Mesenchymal stem cell (in vitro differentiated cells and primary cell): ENCODE measurements around the gene ANKRD62.

Source experiments
- DNase-seq: peaks from one replicate; pipeline ENCODE4 v3.0.0-alpha.2; 2013
- H2AFZ ChIP-seq: one replicate; pipeline ENCODE4 v1.6.1; 2013; ENCODE audit warnings: low read depth, mild to moderate bottlenecking, control low read depth, inconsistent platforms, low read length, moderate library complexity
- H2AK5ac ChIP-seq: 2 replicates; pipeline ENCODE4 v1.6.1; 2013; ENCODE audit warnings: low read length, moderate library complexity, mild to moderate bottlenecking, inconsistent platforms; ENCODE audit not compliant: severe bottlenecking
- H2BK120ac ChIP-seq: one replicate; pipeline ENCODE4 v1.6.1; 2013; ENCODE audit warnings: low read depth, mild to moderate bottlenecking, inconsistent platforms, low read length, moderate library complexity
- H2BK12ac ChIP-seq, 2 experiments: one replicate each; pipeline ENCODE4 v1.6.1; 2013; ENCODE audit warnings: inconsistent platforms in 2 of 2, low read length in 2 of 2, mild to moderate bottlenecking in 2 of 2, moderate library complexity in 2 of 2, control low read depth in 1 of 2
- H2BK15ac ChIP-seq: one replicate; pipeline ENCODE4 v1.6.1; 2013; ENCODE audit warnings: mild to moderate bottlenecking, low read depth, inconsistent platforms; ENCODE audit not compliant: poor library complexity, severe bottlenecking
- H2BK5ac ChIP-seq: 2 replicates; pipeline ENCODE4 v1.6.1; 2013; ENCODE audit warnings: low read depth, mild to moderate bottlenecking, low read length, control low read depth, inconsistent platforms; ENCODE audit not compliant: poor library complexity, severe bottlenecking
- H3K14ac ChIP-seq, 2 experiments: one replicate each; pipeline ENCODE4 v1.6.1; 2013; ENCODE audit warnings: inconsistent platforms in 2 of 2, low read length in 2 of 2, control low read depth in 1 of 2, mild to moderate bottlenecking in 1 of 2, moderate library complexity in 1 of 2
- H3K18ac ChIP-seq, 2 experiments: one replicate each; pipeline ENCODE4 v1.6.1; 2013; ENCODE audit warnings: inconsistent platforms in 2 of 2, low read length in 2 of 2, control low read depth in 1 of 2, low read depth in 1 of 2, mild to moderate bottlenecking in 1 of 2
- H3K23ac ChIP-seq, 2 experiments: one replicate each; pipeline ENCODE4 v1.6.1; 2013; ENCODE audit warnings: inconsistent platforms in 2 of 2, low read length in 2 of 2, mild to moderate bottlenecking in 2 of 2, moderate library complexity in 2 of 2, control low read depth in 1 of 2
- H3K27ac ChIP-seq: 2 replicates; pipeline ENCODE4 v1.5.1; 2013; ENCODE audit warnings: mild to moderate bottlenecking, moderate library complexity, low read length, control low read depth, inconsistent platforms; ENCODE audit not compliant: poor library complexity, severe bottlenecking
- H3K27me3 ChIP-seq, 2 experiments: 2 replicates each; pipeline versions ENCODE4 v1.6.1 to v1.7.0; 2013; ENCODE audit warnings: low read length in 2 of 2, mild to moderate bottlenecking in 2 of 2, moderate library complexity in 2 of 2, control low read depth in 1 of 2, inconsistent platforms in 1 of 2; ENCODE audit not compliant: control insufficient read depth in 1 of 2, insufficient read depth in 1 of 2
- H3K36me3 ChIP-seq, 2 experiments: 2 replicates each; pipeline versions ENCODE4 v1.6.1 to v1.7.0; 2013; ENCODE audit warnings: low read length in 2 of 2, control low read depth in 1 of 2, inconsistent platforms in 1 of 2, low read depth in 1 of 2, mild to moderate bottlenecking in 1 of 2; ENCODE audit not compliant: insufficient read depth in 2 of 2, control insufficient read depth in 1 of 2
- H3K4ac ChIP-seq, 2 experiments: one replicate each; pipeline ENCODE4 v1.6.1; 2013; ENCODE audit warnings: inconsistent platforms in 2 of 2, low read length in 2 of 2, mild to moderate bottlenecking in 2 of 2, moderate library complexity in 2 of 2, control low read depth in 1 of 2, low read depth in 1 of 2
- H3K4me1 ChIP-seq: 2 replicates; pipeline ENCODE4 v1.6.1; 2013; ENCODE audit warnings: low read depth, low read length, control low read depth; ENCODE audit not compliant: control insufficient read depth, insufficient read depth
- H3K4me2 ChIP-seq: 2 replicates; pipeline ENCODE4 v1.6.1; 2013; ENCODE audit warnings: low read length, mild to moderate bottlenecking, inconsistent platforms; ENCODE audit not compliant: poor library complexity, severe bottlenecking
- H3K4me3 ChIP-seq, 2 experiments: 2 replicates each; pipeline versions ENCODE4 v1.5.1 to v1.7.0; 2013; ENCODE audit warnings: low read length in 2 of 2, mild to moderate bottlenecking in 2 of 2, control low read depth in 1 of 2, low read depth in 1 of 2; ENCODE audit not compliant: insufficient read depth in 1 of 2
- H3K79me1 ChIP-seq: replicated peaks from 2 replicates; pipeline ENCODE4 v1.6.1; 2013; ENCODE audit warnings: mild to moderate bottlenecking, control low read depth, low read length, inconsistent platforms; ENCODE audit not compliant: poor library complexity, severe bottlenecking
- H3K9ac ChIP-seq: 2 replicates; pipeline ENCODE4 v1.7.0; 2013; ENCODE audit warnings: mild to moderate bottlenecking, low read length, moderate library complexity
- H3K9me3 ChIP-seq: 2 replicates; pipeline ENCODE4 v1.7.0; 2013; ENCODE audit warnings: mild to moderate bottlenecking, low read length; ENCODE audit not compliant: control insufficient read depth
- H4K8ac ChIP-seq: one replicate; pipeline ENCODE4 v1.6.1; 2013; ENCODE audit warnings: inconsistent platforms, mild to moderate bottlenecking, low read length, moderate library complexity
- H4K91ac ChIP-seq: one replicate; pipeline ENCODE4 v1.6.1; 2013; ENCODE audit warnings: mild to moderate bottlenecking, low read length, inconsistent platforms
- whole genome bisulfite sequencing: methylation state at CpG from one replicate; pipeline ENCODE4 v1.1.7; 2013; ENCODE audit warnings: mixed read lengths; 5-methylcytosine and 5-hydroxymethylcytosine counted together

Gene ANKRD62

DNA sequence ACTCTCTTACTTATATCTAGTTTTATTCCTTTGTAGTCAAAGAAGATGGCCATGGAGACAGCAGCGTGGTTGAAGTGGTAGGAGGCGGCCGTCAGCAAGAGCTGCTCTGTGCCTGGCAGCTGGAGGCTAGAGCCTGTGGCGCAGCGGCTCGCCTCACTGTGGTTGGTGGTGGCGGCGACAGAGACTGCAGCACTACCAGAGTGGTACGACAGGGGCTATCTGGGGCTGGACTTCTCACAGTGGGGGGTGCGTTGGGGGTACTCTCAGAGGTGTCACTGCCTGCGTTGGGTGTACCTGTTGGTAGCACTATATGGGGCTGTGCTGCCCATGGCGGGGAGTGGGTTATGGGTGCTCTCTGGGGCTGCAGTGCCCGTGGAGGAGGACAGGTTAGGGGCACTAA is 8.5 kb upstream of the ANKRD62 start:
- Histone ChIP-seq H3K18ac (no peak overlapping the region), H2BK15ac (no peak overlapping the region)
- no peak for DNase-seq

DNA sequence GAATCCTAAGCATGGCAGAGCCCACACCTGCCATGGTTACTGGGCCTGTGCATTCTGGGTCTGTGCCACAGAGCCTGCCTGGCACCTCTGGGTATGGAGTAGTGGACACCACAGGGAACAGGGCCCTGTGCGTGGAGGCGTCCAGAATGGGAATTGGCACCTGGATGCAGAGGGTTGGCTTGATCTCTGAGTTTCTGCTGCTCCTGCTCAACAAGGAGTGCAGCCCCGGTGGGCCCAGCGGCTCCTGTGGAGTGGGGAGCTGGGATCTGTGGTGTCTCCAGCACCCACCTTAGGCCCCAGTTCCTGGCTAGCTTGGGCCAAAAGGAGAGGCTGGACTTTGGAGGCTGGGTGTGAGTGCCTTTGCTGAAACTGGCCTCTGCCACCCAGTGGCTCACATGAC is 7.9 kb upstream of the ANKRD62 start:
- Histone ChIP-seq H3K4me1 (no peaks in the 10 kb centered on the region), H2BK5ac (no peak overlapping the region), H3K4ac (no peak overlapping the region), H3K23ac (no peak overlapping the region), H3K9me3 (no peaks in the 10 kb centered on the region), H2BK15ac (no peak overlapping the region), H4K91ac (no peak overlapping the region), H3K27ac (no peak overlapping the region), H3K18ac (no peak overlapping the region), H3K27me3 (no peaks in the 10 kb centered on the region), H3K4me3 (no peak overlapping the region), H2AK5ac (no peak overlapping the region), H2BK120ac (no peak overlapping the region), H2BK12ac (no peak overlapping the region), H2AFZ (no peak overlapping the region), H3K4me2 (no peak overlapping the region), H4K8ac (no peak overlapping the region), H3K79me1 (no peaks in the 10 kb centered on the region), H3K14ac (no peak overlapping the region), H3K36me3 (no peaks in the 10 kb centered on the region), H3K9ac (no peak overlapping the region)
- 100% methylated on average over 4 of the region's 4 CpGs for WGBS
- DNase-seq = no peak

More for the DNA sequence above, 8.5 kb upstream of the ANKRD62 start:
- Histone ChIP-seq H3K27ac (no peak overlapping the region), H2BK12ac (no peak overlapping the region), H3K36me3 (no peaks in the 10 kb centered on the region), H3K79me1 (no peaks in the 10 kb centered on the region), H3K4me2 (no peak overlapping the region), H4K91ac (no peak overlapping the region), H3K9ac (no peak overlapping the region), H3K23ac (no peak overlapping the region), H3K14ac (no peak overlapping the region), H3K4me1 (no peaks in the 10 kb centered on the region), H2AK5ac (no peak overlapping the region), H2BK5ac (no peak overlapping the region), H3K9me3 (no peaks in the 10 kb centered on the region), H2AFZ (no peak overlapping the region), H2BK120ac (no peak overlapping the region), H3K4ac (no peak overlapping the region), H4K8ac (no peak overlapping the region), H3K4me3 (no peak overlapping the region), H3K27me3 (no peaks in the 10 kb centered on the region)
- 83% methylated on average over 12 of the region's 13 CpGs for WGBS

DNA sequence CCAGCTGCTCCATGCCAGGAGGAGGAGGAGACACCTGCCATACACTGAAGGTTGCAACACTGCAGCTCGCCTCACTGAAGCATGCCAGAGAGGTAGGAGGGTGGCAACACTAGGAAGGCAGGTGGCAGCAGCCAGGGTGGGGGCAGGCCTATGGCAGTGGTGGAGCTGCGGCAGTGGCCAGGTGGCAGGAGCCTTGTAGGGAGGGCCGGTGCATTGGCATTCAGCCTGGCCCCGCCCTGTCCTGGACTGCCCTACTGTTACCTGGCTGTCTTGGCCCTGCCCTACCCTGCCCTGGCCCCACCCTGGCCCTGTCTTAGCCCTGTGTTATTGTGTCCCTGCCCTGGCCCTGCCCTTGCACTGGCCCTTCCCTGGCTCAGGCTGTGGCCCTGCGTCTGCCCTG is 7.4 kb upstream of the ANKRD62 start:
- Histone ChIP-seq H2BK120ac (no peak overlapping the region), H3K27ac (no peak overlapping the region), H2BK12ac (no peak overlapping the region), H2BK5ac (no peak overlapping the region), H3K79me1 (no peaks in the 10 kb centered on the region), H4K8ac (no peak overlapping the region), H3K14ac (peak overlapping the region in 1 of 2 experiments; percentile 91), H2AK5ac (no peak overlapping the region), H4K91ac (no peak overlapping the region), H3K36me3 (no peaks in the 10 kb centered on the region), H3K23ac (no peak overlapping the region), H3K9me3 (no peaks in the 10 kb centered on the region), H3K4me2 (no peak overlapping the region), H3K18ac (no peak overlapping the region), H3K4me3 (no peak overlapping the region), H3K4ac (no peak overlapping the region), H3K4me1 (no peaks in the 10 kb centered on the region), H3K9ac (no peak overlapping the region), H2BK15ac (no peak overlapping the region), H3K27me3 (no peaks in the 10 kb centered on the region), H2AFZ (no peak overlapping the region)
- 91% methylated on average over 5 of the region's 5 CpGs for WGBS
- DNase-seq = no peak

DNA sequence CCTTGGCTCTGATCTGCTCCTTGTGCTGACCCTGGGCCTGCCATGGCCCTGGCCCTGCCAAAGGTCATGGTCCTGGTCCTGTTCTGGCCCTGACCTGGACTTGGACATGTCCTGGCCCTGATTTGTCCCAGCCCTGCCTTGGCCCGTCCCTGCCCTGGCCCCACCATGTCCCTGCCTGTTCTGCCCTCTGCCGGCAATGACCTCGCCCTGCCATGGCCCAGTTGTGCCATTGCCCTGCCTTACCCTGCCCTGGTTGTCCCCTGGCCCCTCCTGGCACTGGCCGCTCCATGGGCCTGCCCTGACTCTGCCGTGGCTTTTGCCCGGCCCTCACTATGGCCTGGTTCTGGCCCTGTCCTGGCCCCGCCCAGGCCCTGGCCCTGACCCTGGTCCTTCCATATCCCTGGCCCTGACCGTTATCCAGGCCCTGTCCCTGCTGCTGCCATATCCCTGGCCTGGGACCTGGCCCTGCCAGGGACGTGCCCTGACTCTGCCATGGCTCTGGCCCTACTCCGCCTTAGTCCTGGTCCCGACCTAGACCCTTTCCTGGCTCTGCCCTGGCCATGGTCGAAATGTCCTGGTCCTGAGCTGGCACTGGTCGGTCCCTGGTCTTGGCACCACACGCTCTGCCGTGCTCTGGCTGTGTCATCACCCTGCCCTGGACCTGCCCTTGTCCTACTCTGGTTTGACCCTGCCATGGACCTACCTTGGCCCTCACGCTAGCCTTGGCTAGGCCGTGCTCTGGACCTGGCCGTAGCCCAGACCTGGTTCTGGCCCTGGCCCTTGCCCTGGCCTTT is 6.8 kb upstream of the ANKRD62 start:
- no peak overlapping the region for H3K27ac ChIP-seq
- no peak overlapping the region for H2BK15ac ChIP-seq
- H4K91ac ChIP-seq = no peak overlapping the region
- no peak overlapping the region for H2BK12ac ChIP-seq
- H3K4me2 ChIP-seq = no peak overlapping the region
- no peaks in the 10 kb centered on the region for H3K27me3 ChIP-seq
- 90% methylated on average over 18 of the region's 18 CpGs for WGBS
- no peaks in the 10 kb centered on the region for H3K9me3 ChIP-seq
- no peaks in the 10 kb centered on the region for H3K36me3 ChIP-seq
- H3K4me3 ChIP-seq = no peak overlapping the region
- H2AK5ac ChIP-seq = no peak overlapping the region
- no peak overlapping the region for H2BK120ac ChIP-seq
- no peak for DNase-seq
- H3K79me1 ChIP-seq = no peaks in the 10 kb centered on the region
- no peak overlapping the region for H3K23ac ChIP-seq
- H2BK5ac ChIP-seq = no peak overlapping the region
- H3K4me1 ChIP-seq = no peaks in the 10 kb centered on the region
- H3K4ac ChIP-seq = no peak overlapping the region
- H3K9ac ChIP-seq = no peak overlapping the region
- no peak overlapping the region for H3K18ac ChIP-seq
- H4K8ac ChIP-seq = no peak overlapping the region
- H2AFZ ChIP-seq = no peak overlapping the region
- H3K14ac ChIP-seq = peak overlapping the region in 1 of 2 experiments; percentile 91
